Stimulated activated naive B cell treated with anti-CD40 and anti-IgM and Interleukin-4, amounts not matched to agents 10 μg/mL and 1 μg/mL and 100 μg/mL, for 72 hours (primary cell): ENCODE measurements around the gene IL32.
A peak's percentile ranks its signal among the peaks of the same experiment; 100 is the strongest.

Source experiments
- ATAC-seq, 2 donors: fragments of 150-1000 bp; cut with Tn5 transposase; replicated peaks; 2 replicates each; pipeline ENCODE4 v1.10.0; 2021; ENCODE audit warnings: moderate library complexity in 1 of 2
- DNase-seq: peaks from one replicate; pipeline ENCODE4 v3.0.0; 2021
- H3K27ac Mint-ChIP-seq: one replicate; pipeline ENCODE4 v1.8.0; 2022; ENCODE audit warnings: mild to moderate bottlenecking, mixed read lengths
- H3K27me3 Mint-ChIP-seq, 2 donors: one replicate each; pipeline ENCODE4 v1.8.0; 2022; ENCODE audit warnings: mixed read lengths in 2 of 2
- H3K36me3 Mint-ChIP-seq, 2 donors: one replicate each; pipeline ENCODE4 v1.8.0; 2022; ENCODE audit warnings: mixed read lengths in 2 of 2, mild to moderate bottlenecking in 1 of 2
- H3K4me1 Mint-ChIP-seq, 2 donors: one replicate each; pipeline ENCODE4 v1.8.0; 2022; ENCODE audit warnings: mixed read lengths in 2 of 2, mild to moderate bottlenecking in 1 of 2
- H3K4me3 Mint-ChIP-seq, 2 donors: one replicate each; pipeline ENCODE4 v1.8.0; 2022; ENCODE audit warnings: mild to moderate bottlenecking in 2 of 2, mixed read lengths in 2 of 2, moderate library complexity in 1 of 2
- H3K9me3 Mint-ChIP-seq, 2 donors: one replicate each; pipeline ENCODE4 v1.8.0; 2022; ENCODE audit warnings: mixed read lengths in 2 of 2, mild to moderate bottlenecking in 1 of 2

Gene IL32

DNA sequence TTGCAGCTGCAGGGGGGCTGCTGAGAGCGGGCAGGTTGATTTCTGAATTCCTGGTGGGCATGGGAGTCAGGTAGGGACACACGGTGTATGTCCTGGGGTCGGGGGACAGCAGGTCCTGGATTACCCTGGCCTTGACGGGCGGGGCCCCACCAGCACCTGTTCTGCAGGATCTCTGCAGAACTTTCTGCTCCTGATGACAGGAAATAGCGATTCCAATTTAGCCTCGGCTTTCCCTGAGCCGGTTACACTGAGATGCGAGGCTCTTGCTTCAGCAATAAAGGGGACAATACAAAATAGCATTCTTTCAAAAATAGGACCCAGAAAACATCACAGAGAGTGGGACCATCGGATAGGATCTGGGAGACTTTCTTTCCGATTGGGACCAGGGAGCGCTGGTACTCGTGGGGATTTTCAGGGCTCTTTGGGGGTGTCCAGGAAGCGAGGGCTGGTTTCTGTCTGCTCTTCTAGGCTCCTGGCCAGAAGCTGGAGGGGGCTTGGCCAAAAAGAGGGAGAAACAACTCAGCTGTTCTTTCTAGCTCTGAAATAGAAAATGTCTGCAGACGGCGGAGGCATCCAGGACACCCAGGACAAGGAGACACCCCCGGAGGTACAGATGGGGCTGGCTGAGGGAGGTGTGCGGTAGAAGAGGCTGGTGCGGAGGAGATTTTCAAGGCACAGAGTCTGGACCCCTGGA lies 47.6 kb downstream of the IL32 start:
- Mint-ChIP-seq H3K27me3 (peaks cover 17 to 38% of the 10 kb centered on the region in 2 donors), H3K36me3 (peaks cover 8% of the 10 kb centered on the region in 2 donors), H3K27ac (no peak overlapping the region), H3K4me3 (peak overlapping the region; percentile 76 to 79), H3K9me3 (no peaks in the 10 kb centered on the region), H3K4me1 (peaks cover 0 to 13% of the 10 kb centered on the region in 2 donors)
- DNase-seq (no peak), ATAC-seq (no peak)

- no peak for ATAC-seq
- no peak overlapping the region for H3K27ac Mint-ChIP-seq
These were observed 48.5 kb downstream of the IL32 start for GRCh38 chr16:3113765-3114479.

GRCh38 chr16:3115003-3115402 lies 49.6 kb downstream of the IL32 start:
- H3K27me3 Mint-ChIP-seq: peaks cover 17 to 38% of the 10 kb centered on the region in 2 donors
- DNase-seq (no peak), ATAC-seq (no peak)
- H3K36me3 Mint-ChIP-seq: peaks cover 8% of the 10 kb centered on the region in 2 donors
- no peak overlapping the region for H3K4me3 Mint-ChIP-seq
- H3K4me1 Mint-ChIP-seq: peaks cover 0 to 13% of the 10 kb centered on the region in 2 donors
- H3K9me3 Mint-ChIP-seq: no peaks in the 10 kb centered on the region
- H3K27ac Mint-ChIP-seq: no peak overlapping the region

More at GRCh38 chr16:3113765-3114479, 48.5 kb downstream of the IL32 start:
- peaks cover 0 to 13% of the 10 kb centered on the region in 2 donors for H3K4me1 Mint-ChIP-seq
- H3K9me3 Mint-ChIP-seq: no peaks in the 10 kb centered on the region
- no peak for DNase-seq
- peaks cover 8% of the 10 kb centered on the region in 2 donors for H3K36me3 Mint-ChIP-seq
- H3K4me3 Mint-ChIP-seq: no peak overlapping the region
- H3K27me3 Mint-ChIP-seq: peaks cover 17 to 38% of the 10 kb centered on the region in 2 donors

GRCh38 chr16:3115561-3115960 lies 50.1 kb downstream of the IL32 start:
- DNase-seq: no peak
- no peaks in the 10 kb centered on the region for H3K9me3 Mint-ChIP-seq
- no peak overlapping the region for H3K27ac Mint-ChIP-seq
- no peak for ATAC-seq
- H3K27me3 Mint-ChIP-seq: peaks cover 17 to 38% of the 10 kb centered on the region in 2 donors
- H3K4me3 Mint-ChIP-seq: no peak overlapping the region
- peaks cover 8% of the 10 kb centered on the region in 2 donors for H3K36me3 Mint-ChIP-seq
- peaks cover 0 to 13% of the 10 kb centered on the region in 2 donors for H3K4me1 Mint-ChIP-seq

- DNase-seq (no peak), ATAC-seq (no peak)
- Mint-ChIP-seq H3K27me3 (peaks cover 5 to 21% of the 10 kb centered on the region in 2 donors), H3K9me3 (no peaks in the 10 kb centered on the region), H3K36me3 (peaks cover 8% of the 10 kb centered on the region in 2 donors), H3K4me3 (no peak overlapping the region), H3K4me1 (peaks cover 4 to 9% of the 10 kb centered on the region in 2 donors), H3K27ac (no peak overlapping the region)
These were observed 52.9 kb downstream of the IL32 start for GRCh38 chr16:3118204-3118790.

GRCh38 chr16:3118846-3119245 lies 53.4 kb downstream of the IL32 start:
- Mint-ChIP-seq H3K4me3 (no peak overlapping the region), H3K9me3 (no peaks in the 10 kb centered on the region), H3K27me3 (peaks cover 4 to 15% of the 10 kb centered on the region in 2 donors), H3K4me1 (peaks cover 10 to 14% of the 10 kb centered on the region in 2 donors), H3K27ac (no peak overlapping the region), H3K36me3 (peaks cover 8% of the 10 kb centered on the region in 2 donors)
- ATAC-seq (no peak), DNase-seq (no peak)
